ENCODE measurements around the gene PUM1.

GRCh38 chr1:31011719-31012118, 53.8 kb downstream of the PUM1 start:
- TF ChIP-seq, protein P1, sequence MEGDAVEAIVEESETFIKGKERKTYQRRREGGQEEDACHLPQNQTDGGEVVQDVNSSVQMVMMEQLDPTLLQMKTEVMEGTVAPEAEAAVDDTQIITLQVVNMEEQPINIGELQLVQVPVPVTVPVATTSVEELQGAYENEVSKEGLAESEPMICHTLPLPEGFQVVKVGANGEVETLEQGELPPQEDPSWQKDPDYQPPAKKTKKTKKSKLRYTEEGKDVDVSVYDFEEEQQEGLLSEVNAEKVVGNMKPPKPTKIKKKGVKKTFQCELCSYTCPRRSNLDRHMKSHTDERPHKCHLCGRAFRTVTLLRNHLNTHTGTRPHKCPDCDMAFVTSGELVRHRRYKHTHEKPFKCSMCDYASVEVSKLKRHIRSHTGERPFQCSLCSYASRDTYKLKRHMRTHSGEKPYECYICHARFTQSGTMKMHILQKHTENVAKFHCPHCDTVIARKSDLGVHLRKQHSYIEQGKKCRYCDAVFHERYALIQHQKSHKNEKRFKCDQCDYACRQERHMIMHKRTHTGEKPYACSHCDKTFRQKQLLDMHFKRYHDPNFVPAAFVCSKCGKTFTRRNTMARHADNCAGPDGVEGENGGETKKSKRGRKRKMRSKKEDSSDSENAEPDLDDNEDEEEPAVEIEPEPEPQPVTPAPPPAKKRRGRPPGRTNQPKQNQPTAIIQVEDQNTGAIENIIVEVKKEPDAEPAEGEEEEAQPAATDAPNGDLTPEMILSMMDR (IDR thresholded peaks at IDR 0.05): no peak
- TF ChIP-seq POLR2A (IDR thresholded peaks at IDR 0.05): no peak
